LNCaP clone FGC (cell line): ENCODE data around the gene RUSF1.

ENCODE experiments used
- DNase-seq: peaks from one replicate; pipeline ENCODE4 v3.0.0-alpha.2; 2011; ENCODE audit warnings: low read depth
- H3K4me3 ChIP-seq: 2 replicates; pipeline ENCODE4 v1.5.1; 2011; ENCODE audit warnings: mild to moderate bottlenecking, low read depth, low read length, control low read depth
- TF ChIP-seq, protein P1 (sequence below): IDR thresholded peaks from 2 replicates; pipeline ENCODE4 v1.5.1; 2012; ENCODE audit warnings: mild to moderate bottlenecking; ENCODE audit not compliant: control insufficient read depth, insufficient read depth; ENCODE audit errors: extremely low read depth

Gene RUSF1

GRCh38 chr16:31474173-31474714 lies 33.9 kb downstream of the RUSF1 start:
- no peak for DNase-seq
- TF ChIP-seq, protein P1, sequence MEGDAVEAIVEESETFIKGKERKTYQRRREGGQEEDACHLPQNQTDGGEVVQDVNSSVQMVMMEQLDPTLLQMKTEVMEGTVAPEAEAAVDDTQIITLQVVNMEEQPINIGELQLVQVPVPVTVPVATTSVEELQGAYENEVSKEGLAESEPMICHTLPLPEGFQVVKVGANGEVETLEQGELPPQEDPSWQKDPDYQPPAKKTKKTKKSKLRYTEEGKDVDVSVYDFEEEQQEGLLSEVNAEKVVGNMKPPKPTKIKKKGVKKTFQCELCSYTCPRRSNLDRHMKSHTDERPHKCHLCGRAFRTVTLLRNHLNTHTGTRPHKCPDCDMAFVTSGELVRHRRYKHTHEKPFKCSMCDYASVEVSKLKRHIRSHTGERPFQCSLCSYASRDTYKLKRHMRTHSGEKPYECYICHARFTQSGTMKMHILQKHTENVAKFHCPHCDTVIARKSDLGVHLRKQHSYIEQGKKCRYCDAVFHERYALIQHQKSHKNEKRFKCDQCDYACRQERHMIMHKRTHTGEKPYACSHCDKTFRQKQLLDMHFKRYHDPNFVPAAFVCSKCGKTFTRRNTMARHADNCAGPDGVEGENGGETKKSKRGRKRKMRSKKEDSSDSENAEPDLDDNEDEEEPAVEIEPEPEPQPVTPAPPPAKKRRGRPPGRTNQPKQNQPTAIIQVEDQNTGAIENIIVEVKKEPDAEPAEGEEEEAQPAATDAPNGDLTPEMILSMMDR = no peak
- no peak overlapping the region for H3K4me3 ChIP-seq

DNA sequence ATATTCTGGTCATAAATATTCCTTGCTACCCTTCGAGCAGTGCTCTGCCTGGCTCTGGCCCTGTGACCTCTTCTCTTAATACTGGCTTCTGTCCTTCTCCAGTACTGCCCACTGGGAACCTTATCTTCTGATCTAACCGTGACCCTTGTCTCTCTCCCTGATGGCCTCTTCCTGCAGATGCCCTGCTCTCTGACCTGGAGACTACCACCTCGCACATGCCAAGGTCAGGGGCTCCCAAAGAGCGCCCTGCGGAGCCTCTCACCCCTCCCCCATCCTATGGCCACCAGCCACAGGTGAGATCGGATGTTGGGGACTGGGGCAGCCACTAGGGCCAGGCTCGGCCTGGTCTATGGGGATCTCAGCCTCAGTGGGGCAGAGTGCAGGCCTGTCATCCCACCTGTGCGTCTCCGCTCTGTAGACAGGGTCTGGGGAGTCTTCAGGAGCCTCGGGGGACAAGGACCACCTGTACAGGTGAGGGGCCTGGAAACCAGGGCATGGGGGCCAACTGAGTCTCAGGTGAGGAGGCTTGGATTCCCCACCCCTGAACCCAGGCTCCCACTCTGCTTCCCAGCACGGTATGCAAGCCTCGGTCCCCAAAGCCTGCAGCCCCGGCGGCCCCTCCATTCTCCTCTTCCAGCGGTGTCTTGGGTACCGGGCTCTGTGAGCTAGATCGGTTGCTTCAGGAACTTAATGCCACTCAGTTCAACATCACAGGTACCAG lies 34.8 kb downstream of the RUSF1 start:
- H3K4me3 ChIP-seq = no peak overlapping the region
- TF ChIP-seq, protein P1 = no peak

DNA sequence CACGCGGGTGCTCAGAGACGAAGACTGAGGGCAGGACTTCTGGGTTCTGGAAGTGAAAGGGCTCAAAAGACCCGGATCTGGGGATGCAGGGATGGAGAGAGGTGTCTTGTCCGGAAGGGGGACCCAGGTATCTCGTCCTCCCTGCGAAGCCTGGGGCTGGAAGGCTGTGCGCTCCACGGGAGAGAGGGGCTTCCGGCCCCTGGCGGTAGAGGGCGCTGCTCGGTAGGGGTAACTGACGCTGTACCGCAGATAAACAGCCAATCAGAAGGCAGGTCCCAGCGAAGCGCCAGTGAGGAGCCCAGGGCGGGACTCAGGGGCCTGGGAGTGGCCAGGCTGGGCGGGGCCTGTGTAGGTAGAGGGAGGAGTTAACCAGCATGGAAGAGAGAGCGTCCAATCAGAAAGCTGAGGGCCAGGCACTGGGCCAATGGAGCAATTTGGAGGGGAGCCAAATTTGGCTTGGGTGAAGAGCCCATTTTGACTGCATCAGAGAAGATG lies 35.4 kb downstream of the RUSF1 start:
- DNase-seq = no peak
- H3K4me3 ChIP-seq = no peak overlapping the region
- TF ChIP-seq, protein P1 = peak; percentile 11; the same call in 1 of the 2 replicates

More for the DNA sequence above, 34.8 kb downstream of the RUSF1 start:
- DNase-seq = no peak

GRCh38 chr16:31471875-31472708 lies 36.1 kb downstream of the RUSF1 start, which contains the start of gene TGFB1I1:
TGFB1I1 (plus strand) TSS chr16:31472152; CDS start chr16:31472189, 37 bp downstream.
- TF ChIP-seq, protein P1 = no peak
- H3K4me3 ChIP-seq = no peak within 1 kb of the TSS
- DNase-seq = no peak

DNA sequence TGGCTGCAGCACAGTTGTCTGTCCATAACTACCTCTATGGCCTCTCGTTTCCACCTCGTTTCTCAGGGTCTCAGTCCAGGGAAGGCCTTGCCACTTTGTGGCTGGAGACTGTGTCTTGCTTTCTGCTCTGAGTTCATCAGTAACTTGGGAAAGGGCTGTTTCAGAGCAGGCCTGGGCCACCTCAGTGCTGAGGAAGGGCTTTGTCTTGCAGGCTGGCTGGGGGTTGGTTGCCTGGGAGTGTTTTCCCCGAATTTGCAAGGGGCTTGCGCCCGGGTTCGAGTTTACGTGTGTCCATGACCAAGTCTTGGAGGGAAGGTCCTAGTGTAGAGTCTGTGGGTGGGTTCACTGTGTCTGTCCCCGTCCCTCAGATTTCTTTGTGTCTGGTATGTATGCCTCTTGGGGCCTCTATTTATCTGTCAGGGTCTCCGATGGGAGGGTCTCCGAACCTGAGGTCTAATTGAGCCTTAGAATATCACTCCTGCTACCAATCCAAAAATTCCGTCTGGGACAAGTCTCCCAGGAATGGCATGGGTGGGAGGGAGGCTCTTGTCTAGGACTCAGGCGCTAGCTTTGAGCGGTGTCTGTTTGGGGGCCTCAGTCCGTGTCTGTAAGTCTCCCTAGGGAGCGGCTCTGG lies 36.8 kb downstream of the RUSF1 start:
- DNase-seq = no peak
- H3K4me3 ChIP-seq = no peak overlapping the region
- TF ChIP-seq, protein P1 = no peak

- H3K4me3 ChIP-seq = no peak overlapping the region
- DNase-seq = no peak
- TF ChIP-seq, protein P1 = no peak
Measured at GRCh38 chr16:31470615-31471014, 37.6 kb downstream of the RUSF1 start.
